Measurements from ENCODE around the gene PAX4. TPM values are rescaled to one million over a fixed set of nuclear protein-coding genes. Genes with fewer than 3 reads are reported as not detected.

PAX4 gene
- polyA plus RNA-seq, 1 donor from 2014 or later = not detected

DNA sequence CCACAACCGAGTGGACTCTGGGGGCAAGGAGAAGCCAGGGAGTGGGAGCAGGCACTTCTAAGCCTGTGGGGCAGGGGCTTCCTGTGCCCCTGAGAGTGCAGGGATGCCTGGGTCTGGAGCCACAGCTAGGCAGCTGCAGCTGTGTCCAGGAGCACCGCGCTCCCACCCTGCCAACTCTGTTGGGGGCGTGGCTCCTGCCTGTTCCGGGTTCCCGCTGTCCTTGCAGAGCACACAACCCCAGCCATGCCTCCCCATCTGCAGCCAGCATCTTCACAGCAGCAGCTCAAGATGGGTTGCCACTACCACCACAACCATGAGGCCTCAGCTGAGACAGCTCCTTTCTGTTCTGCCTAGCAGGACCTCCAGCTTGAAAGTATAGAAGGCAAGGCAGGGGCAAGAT lies 8.6 kb downstream of the PAX4 start:
- peaks cover 10% of the 10 kb centered on the region for H3K27me3 Mint-ChIP-seq
- H3K9me3 Mint-ChIP-seq = peaks cover 3 to 4% (median 4%) of the 10 kb centered on the region in 3 donors
- H3K36me3 Mint-ChIP-seq = peaks cover 2% of the 10 kb centered on the region
- no peak overlapping the region for H3K27ac Mint-ChIP-seq
- H3K4me1 Mint-ChIP-seq = no peaks in the 10 kb centered on the region
- no peak overlapping the region for H3K4me3 Mint-ChIP-seq

DNA sequence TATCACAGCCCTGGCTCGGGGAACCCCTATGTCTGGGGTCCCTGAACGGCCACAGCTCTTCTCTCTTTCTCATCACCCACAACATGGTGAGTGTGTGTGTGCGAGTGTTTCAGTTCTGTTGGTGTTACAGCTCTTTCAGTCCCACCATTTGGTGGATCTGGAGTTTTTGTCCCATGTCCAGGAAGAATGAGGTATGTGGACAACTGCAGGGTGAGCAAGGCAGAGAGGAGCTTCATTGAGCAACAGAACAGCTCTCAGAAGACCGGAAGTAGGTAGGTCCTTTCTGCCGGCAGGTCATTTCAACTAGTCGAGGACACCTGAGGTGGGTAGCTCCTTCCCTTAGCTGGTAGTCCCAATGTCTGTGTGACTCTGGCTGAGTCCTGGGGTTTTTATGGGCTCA lies 9.5 kb downstream of the PAX4 start:
- Mint-ChIP-seq H3K27ac (no peak overlapping the region), H3K4me3 (no peak overlapping the region), H3K36me3 (peaks cover 2% of the 10 kb centered on the region), H3K4me1 (no peaks in the 10 kb centered on the region), H3K9me3 (peaks cover 3 to 7% (median 4%) of the 10 kb centered on the region in 3 donors), H3K27me3 (peaks cover 5% of the 10 kb centered on the region)

DNA sequence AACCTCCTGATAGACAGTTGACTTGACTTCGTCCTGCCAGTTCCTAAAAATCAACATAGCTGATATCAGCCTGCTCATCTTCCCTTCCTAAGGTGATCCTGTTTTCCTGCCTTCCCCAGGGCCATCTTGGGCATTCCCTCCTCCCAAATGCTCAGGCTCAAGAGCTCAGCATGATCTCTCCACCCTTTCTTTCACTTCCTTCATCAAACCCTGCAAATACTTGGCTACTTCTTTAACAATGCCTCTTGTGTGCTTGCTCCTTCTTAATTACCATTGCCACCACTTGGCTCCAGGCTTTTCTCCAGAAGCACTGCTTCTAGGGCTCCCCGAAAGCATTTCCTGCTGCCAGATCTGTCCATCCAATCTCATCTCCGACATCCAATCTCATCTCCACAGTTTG lies 17.1 kb downstream of the PAX4 start:
- no peaks in the 10 kb centered on the region for H3K27me3 Mint-ChIP-seq
- no peak overlapping the region for H3K4me3 Mint-ChIP-seq
- H3K9me3 Mint-ChIP-seq = peaks cover 0 to 3% (median 0%) of the 10 kb centered on the region in 3 donors
- H3K36me3 Mint-ChIP-seq = peaks cover 4% of the 10 kb centered on the region
- peaks cover 0 to 1% (median 0%) of the 10 kb centered on the region in 3 donors for H3K4me1 Mint-ChIP-seq
- H3K27ac Mint-ChIP-seq = no peak overlapping the region

DNA sequence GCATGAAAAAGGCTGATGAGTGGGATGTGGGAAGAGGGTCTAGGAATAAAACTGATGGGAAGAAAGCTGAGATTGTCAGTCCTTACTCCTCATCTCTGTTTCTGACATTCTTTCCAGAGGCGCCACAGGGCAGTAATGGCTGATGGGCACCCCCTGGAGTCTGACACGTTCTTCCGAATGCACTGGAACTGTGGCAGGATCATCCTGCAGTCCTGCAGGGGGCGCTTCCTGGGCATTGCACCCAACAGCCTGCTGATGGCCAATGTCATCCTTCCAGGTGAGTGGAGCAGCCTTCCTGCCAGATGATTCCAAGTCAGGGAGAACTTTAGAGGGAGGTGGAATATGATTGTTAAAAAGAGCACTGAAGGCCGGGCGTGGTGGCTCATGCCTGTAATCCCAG lies 19.6 kb downstream of the PAX4 start:
- H3K27me3 Mint-ChIP-seq = no peaks in the 10 kb centered on the region

GRCh38 chr7:127595737-127596136 lies 22.2 kb downstream of the PAX4 start:
- no peak overlapping the region for H3K4me3 Mint-ChIP-seq
- H3K27me3 Mint-ChIP-seq = no peaks in the 10 kb centered on the region
- H3K4me1 Mint-ChIP-seq = peaks cover 0 to 1% (median 0%) of the 10 kb centered on the region in 3 donors
- H3K36me3 Mint-ChIP-seq = peaks cover 10% of the 10 kb centered on the region
- H3K9me3 Mint-ChIP-seq = no peaks in the 10 kb centered on the region
- H3K27ac Mint-ChIP-seq = no peak overlapping the region

More for the DNA sequence above, 19.6 kb downstream of the PAX4 start:
- peaks cover 0 to 1% (median 0%) of the 10 kb centered on the region in 3 donors for H3K4me1 Mint-ChIP-seq
- H3K4me3 Mint-ChIP-seq = no peak overlapping the region
- peaks cover 4% of the 10 kb centered on the region for H3K36me3 Mint-ChIP-seq
- no peaks in the 10 kb centered on the region for H3K9me3 Mint-ChIP-seq
- no peak overlapping the region for H3K27ac Mint-ChIP-seq

GRCh38 chr7:127594490-127594889 lies 23.5 kb downstream of the PAX4 start:
- no peaks in the 10 kb centered on the region for H3K27me3 Mint-ChIP-seq
- H3K4me1 Mint-ChIP-seq = peaks cover 5 to 10% (median 6%) of the 10 kb centered on the region in 3 donors
- H3K36me3 Mint-ChIP-seq = peaks cover 10% of the 10 kb centered on the region
- H3K27ac Mint-ChIP-seq = no peak overlapping the region
- no peaks in the 10 kb centered on the region for H3K9me3 Mint-ChIP-seq
- no peak overlapping the region for H3K4me3 Mint-ChIP-seq

GRCh38 chr7:127592550-127592949 lies 25.4 kb downstream of the PAX4 start:
- Mint-ChIP-seq H3K4me1 (peaks cover 9 to 14% (median 12%) of the 10 kb centered on the region in 3 donors), H3K36me3 (peaks cover 8% of the 10 kb centered on the region), H3K4me3 (no peak overlapping the region), H3K27ac (no peak overlapping the region), H3K27me3 (peaks cover 1% of the 10 kb centered on the region), H3K9me3 (no peaks in the 10 kb centered on the region)

DNA sequence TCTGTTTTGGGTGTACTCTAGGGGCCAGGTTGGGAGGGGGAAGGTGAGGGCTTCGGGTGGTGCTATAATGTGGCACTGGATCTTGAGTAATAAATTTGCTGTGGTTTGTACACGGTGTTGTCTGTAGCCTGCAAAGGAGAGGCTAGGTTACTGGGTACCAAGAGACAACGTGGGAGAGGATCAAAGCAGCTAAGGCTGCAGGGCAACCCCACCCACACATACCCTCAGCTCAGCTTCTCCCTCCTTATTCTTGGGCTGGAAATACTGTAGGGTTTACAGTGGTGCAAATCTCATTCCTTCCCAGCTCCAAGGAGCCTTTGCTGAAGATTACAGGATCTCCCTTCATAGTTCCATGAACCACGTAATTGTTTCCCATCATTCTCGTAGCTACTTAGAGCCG lies 26.4 kb downstream of the PAX4 start:
- H3K27ac Mint-ChIP-seq = no peak overlapping the region

DNA sequence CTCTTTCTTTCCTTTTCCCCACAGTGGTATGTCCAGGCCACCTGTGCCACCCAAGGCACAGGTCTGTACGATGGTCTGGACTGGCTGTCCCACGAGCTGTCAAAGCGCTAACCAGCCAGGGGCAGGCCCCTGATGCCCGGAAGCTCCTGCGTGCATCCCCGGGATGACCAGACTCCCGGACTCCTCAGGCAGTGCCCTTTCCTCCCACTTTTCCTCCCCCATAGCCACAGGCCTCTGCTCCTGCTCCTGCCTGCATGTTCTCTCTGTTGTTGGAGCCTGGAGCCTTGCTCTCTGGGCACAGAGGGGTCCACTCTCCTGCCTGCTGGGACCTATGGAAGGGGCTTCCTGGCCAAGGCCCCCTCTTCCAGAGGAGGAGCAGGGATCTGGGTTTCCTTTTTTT lies 26.8 kb downstream of the PAX4 start:
- H3K27ac Mint-ChIP-seq = no peak overlapping the region
- H3K9me3 Mint-ChIP-seq = no peaks in the 10 kb centered on the region
- H3K36me3 Mint-ChIP-seq = peaks cover 8% of the 10 kb centered on the region
- H3K27me3 Mint-ChIP-seq = peaks cover 1% of the 10 kb centered on the region
- peak overlapping the region; percentile 25 to 97 (median 64) for H3K4me3 Mint-ChIP-seq
- peaks cover 14 to 19% (median 19%) of the 10 kb centered on the region in 3 donors for H3K4me1 Mint-ChIP-seq

More for the DNA sequence above, 26.4 kb downstream of the PAX4 start:
- Mint-ChIP-seq H3K9me3 (no peaks in the 10 kb centered on the region), H3K27me3 (peaks cover 1% of the 10 kb centered on the region), H3K4me1 (peaks cover 14 to 19% (median 15%) of the 10 kb centered on the region in 3 donors), H3K36me3 (peaks cover 8% of the 10 kb centered on the region), H3K4me3 (peak overlapping the region in 3 of 4 donors; percentile 25 to 97 (median 74))

DNA sequence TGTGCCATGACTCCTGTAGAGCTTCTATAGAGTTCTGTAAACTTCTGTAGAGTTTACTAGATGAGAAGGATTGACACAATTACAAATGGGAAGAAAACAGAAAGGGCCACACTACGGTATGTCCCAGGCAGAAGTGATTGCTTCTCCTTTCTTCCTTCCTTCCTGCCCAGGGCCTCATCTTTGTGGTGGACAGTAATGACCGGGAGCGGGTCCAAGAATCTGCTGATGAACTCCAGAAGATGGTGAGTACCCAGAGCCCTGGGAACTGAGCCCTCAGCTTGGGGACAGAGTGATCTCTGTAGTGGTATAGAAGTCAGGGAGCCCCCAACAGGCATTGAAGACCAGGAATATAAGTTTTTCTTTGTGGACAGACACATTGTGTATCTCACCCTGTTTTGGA lies 28.0 kb downstream of the PAX4 start:
- Mint-ChIP-seq H3K9me3 (no peaks in the 10 kb centered on the region), H3K4me3 (peak overlapping the region; percentile 91 to 97 (median 96))

DNA sequence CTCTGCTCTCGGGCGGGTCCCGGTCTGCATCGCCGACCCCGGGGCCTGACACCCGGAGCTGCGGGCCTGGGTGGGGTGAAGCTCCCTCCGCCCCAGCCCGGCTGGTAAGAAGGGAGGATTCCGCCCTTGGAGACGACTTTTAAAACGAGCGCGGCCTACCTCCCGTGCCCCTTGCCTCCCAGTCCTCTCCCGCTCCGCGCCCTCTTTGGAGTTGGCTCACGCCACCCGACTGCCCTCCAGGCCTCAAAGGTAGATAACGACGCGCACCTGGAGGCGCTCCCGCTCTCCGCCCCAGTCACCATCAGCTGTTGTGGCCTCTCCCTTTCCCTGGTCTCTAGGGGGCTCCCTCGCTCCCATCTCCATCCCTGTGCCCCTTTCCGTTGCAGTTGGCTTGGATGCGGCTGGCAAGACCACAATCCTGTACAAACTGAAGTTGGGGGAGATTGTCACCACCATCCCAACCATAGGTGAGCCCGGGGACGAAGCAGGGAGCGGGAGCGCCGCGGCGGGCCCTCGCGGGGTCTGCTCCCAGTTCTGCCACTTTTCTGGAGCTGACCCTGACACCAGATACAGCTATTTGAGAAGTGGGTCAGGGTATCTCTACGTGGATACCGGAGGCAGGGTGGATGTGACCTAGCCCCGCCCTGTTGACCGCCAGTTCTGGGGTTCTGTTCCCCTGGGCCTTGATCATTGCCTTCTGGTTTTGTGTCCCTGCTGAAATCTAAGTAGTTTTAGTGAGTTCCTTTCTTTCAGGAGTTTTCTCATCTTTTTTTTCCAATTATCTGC lies 29.1 kb downstream of the PAX4 start:
- peak overlapping the region; percentile 11 to 92 (median 40) for H3K27ac Mint-ChIP-seq
- peaks cover 10% of the 10 kb centered on the region for H3K36me3 Mint-ChIP-seq
- no peaks in the 10 kb centered on the region for H3K9me3 Mint-ChIP-seq
- peaks cover 1% of the 10 kb centered on the region for H3K27me3 Mint-ChIP-seq
- peak overlapping the region; percentile 96 to 99 (median 96) for H3K4me3 Mint-ChIP-seq
- peaks cover 17 to 36% (median 33%) of the 10 kb centered on the region in 3 donors for H3K4me1 Mint-ChIP-seq

More for the DNA sequence above, 28.0 kb downstream of the PAX4 start:
- H3K4me1 Mint-ChIP-seq = peaks cover 14 to 26% (median 23%) of the 10 kb centered on the region in 3 donors
- peaks cover 1% of the 10 kb centered on the region for H3K27me3 Mint-ChIP-seq
- H3K36me3 Mint-ChIP-seq = peaks cover 10% of the 10 kb centered on the region
- H3K27ac Mint-ChIP-seq = peak overlapping the region; percentile 23 to 92 (median 40)

DNA sequence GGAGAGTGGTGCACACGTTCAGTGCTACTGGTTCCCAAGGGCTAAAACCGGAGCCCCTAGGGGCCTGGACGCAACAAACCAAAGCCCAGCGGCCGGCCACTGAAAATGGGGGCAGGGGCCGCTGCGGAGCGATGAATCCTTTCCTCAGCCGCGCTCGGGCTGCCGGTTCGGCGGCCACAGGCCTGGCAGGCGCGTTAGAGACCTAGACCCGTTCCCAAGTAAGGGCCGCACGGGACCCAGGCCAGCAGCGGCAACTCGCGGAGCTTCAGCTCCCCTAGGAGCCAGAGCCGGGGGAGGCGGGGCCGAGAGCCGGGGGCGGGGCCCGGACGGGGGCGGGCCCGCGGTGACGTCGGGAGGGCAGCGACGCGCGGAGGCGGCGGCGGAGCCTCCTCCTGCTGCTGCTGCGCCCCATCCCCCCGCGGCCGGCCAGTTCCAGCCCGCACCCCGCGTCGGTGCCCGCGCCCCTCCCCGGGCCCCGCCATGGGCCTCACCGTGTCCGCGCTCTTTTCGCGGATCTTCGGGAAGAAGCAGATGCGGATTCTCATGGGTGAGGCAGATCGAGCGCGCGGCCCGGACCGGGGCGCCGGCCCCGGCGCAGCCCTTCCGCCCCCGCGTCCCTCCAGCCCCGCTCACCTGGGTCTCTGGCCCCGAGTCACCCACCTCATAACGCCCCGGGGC lies 29.8 kb downstream of the PAX4 start, which contains the start of gene ARF5:
ARF5 (plus strand) TSS at position 393 of the 678 bp plus-strand sequence; CDS start at position 481, 88 bp downstream.
- Mint-ChIP-seq H3K27me3 (peaks cover 1% of the 10 kb centered on the region), H3K4me3 (peak within 1 kb of the TSS; percentile 96 to 99 (median 96)), H3K4me1 (peaks cover 23 to 43% (median 40%) of the 10 kb centered on the region in 3 donors), H3K36me3 (peaks cover 10% of the 10 kb centered on the region), H3K9me3 (no peaks in the 10 kb centered on the region), H3K27ac (peak within 1 kb of the TSS; percentile 11 to 92 (median 40))

DNA sequence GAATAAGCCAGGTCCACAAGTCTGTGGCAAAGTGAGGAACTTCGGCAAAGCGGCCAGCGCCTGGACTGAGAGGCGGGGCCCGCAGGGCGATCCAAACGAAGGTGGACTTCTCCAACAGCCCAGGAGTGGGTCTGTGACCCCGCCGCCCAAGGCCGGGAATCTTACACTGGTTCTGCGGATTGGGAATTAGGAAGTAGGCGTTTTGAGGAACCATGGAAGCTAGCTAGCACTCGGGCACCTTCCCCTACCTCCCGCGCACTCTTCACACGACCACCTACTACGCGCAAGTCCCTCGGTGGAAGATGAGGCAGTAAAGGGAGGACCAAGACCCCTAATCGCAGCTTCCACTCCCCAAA lies 30.3 kb downstream of the PAX4 start:
- no peaks in the 10 kb centered on the region for H3K9me3 Mint-ChIP-seq
- peak overlapping the region in 1 of 3 donors; percentile 61 for H3K27ac Mint-ChIP-seq
- H3K4me1 Mint-ChIP-seq = peaks cover 23 to 47% (median 41%) of the 10 kb centered on the region in 3 donors
- peaks cover 10% of the 10 kb centered on the region for H3K36me3 Mint-ChIP-seq
- peaks cover 1% of the 10 kb centered on the region for H3K27me3 Mint-ChIP-seq
- peak overlapping the region; percentile 95 to 96 (median 96) for H3K4me3 Mint-ChIP-seq

DNA sequence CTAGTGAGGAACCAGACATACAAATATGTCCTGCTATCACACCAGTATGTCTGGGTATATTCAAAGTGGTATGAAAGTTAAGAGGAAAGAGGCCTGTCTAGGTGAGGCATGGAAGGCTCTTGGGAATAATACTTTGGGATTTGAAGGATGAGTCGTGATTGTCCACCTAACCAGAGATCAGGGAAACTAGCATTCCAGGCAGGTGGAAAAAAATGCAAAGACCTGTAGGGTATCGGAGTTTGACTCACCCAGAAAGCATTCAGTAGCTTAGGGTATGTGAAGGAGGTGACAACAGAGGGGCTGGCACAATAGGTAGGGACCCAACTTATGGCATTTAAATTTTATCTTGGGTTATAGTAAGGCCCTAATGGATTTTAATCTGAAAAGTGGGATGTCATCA lies 31.6 kb downstream of the PAX4 start:
- Mint-ChIP-seq H3K9me3 (no peaks in the 10 kb centered on the region), H3K27ac (peak overlapping the region in 2 of 3 donors; percentile 59 to 61), H3K36me3 (peaks cover 6% of the 10 kb centered on the region), H3K27me3 (peaks cover 1% of the 10 kb centered on the region), H3K4me1 (peaks cover 30 to 54% (median 41%) of the 10 kb centered on the region in 3 donors), H3K4me3 (peak overlapping the region; percentile 95 to 96 (median 96))
